Cardiac muscle cell (in vitro differentiated cells and primary cell): ENCODE results near the gene LENG8. TPM values are rescaled to one million over a fixed set of nuclear protein-coding genes. Genes with fewer than 3 reads are reported as not detected.

Experiments
- DNase-seq, 2 donors: peaks; one replicate each; pipeline versions ENCODE4 v3.0.0 to v3.0.0-alpha.2; 2010 to 2017; ENCODE audit warnings: low read depth in 1 of 2, low spot score in 1 of 2
- H3K27ac ChIP-seq: fragments of 200-600 bp; sonication (generic); 2 replicates; pipeline ENCODE4 v1.5.1; 2016
- H3K27me3 ChIP-seq: fragments of 200-600 bp; sonication (generic); 2 replicates; pipeline ENCODE4 v1.6.0; 2016; ENCODE audit warnings: control low read depth
- H3K36me3 ChIP-seq: fragments of 200-600 bp; sonication (generic); 2 replicates; pipeline ENCODE4 v1.5.1; 2016; ENCODE audit warnings: control low read depth
- H3K4me1 ChIP-seq: fragments of 200-600 bp; sonication (generic); 2 replicates; pipeline ENCODE4 v1.8.1; 2017; ENCODE audit warnings: low read depth, mild to moderate bottlenecking, mixed run types
- H3K4me3 ChIP-seq: fragments of 200-600 bp; sonication (generic); 2 replicates; pipeline ENCODE4 v1.5.1; 2016; ENCODE audit warnings: mild to moderate bottlenecking
- H3K9me3 ChIP-seq: fragments of 200-600 bp; sonication (generic); 2 replicates; pipeline ENCODE4 v1.5.1; 2017; ENCODE audit warnings: low read depth, mild to moderate bottlenecking, control low read depth
- polyA plus RNA-seq: library from polyadenylated mRNA; unstranded; fragments of >200 nt; fragmentation: Nextera tagmentation; extraction: Ambion mirVana; gene quantifications from 2 replicates; pipeline ENCODE4 v1.2.1, GENCODE V29; 2016
- total RNA-seq: library from RNA; depleted of rRNA; stranded (reverse); fragments of >200 nt; gene quantifications from 2 replicates; pipeline ENCODE4 v1.2.3, GENCODE V29; 2016
- TF ChIP-seq, protein P1 (sequence below): IDR thresholded peaks from 2 replicates; pipeline ENCODE4 v1.5.1; 2012; ENCODE audit warnings: low read depth, mild to moderate bottlenecking, low read length

The LENG8 gene
- total and polyA plus RNA-seq, 2 experiments from 2014 or later, result 78.4 to 171 TPM

DNA sequence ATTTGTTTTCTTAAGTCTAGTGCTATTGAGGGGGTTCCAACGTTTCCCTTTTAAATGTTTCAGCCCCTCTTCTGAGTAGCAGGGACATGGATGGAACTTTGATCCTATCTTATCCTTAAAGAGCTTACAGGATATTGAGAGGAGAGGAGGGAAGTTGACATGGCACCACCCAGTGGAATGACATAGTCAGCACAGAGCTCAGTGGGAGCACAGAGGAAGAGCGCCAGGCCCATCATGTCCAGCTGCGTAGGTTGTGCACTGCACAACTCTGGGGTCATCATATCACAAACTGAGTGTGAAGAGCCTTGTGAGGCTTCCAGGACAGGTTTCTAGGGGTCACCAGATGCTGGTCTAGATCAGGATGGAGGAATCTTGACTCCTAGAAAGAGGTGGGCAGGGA lies 28.7 kb downstream of the LENG8 start:
- TF ChIP-seq, protein P1, sequence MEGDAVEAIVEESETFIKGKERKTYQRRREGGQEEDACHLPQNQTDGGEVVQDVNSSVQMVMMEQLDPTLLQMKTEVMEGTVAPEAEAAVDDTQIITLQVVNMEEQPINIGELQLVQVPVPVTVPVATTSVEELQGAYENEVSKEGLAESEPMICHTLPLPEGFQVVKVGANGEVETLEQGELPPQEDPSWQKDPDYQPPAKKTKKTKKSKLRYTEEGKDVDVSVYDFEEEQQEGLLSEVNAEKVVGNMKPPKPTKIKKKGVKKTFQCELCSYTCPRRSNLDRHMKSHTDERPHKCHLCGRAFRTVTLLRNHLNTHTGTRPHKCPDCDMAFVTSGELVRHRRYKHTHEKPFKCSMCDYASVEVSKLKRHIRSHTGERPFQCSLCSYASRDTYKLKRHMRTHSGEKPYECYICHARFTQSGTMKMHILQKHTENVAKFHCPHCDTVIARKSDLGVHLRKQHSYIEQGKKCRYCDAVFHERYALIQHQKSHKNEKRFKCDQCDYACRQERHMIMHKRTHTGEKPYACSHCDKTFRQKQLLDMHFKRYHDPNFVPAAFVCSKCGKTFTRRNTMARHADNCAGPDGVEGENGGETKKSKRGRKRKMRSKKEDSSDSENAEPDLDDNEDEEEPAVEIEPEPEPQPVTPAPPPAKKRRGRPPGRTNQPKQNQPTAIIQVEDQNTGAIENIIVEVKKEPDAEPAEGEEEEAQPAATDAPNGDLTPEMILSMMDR, result no peak
- no peaks in the 10 kb centered on the region for H3K9me3 ChIP-seq
- no peak for DNase-seq

DNA sequence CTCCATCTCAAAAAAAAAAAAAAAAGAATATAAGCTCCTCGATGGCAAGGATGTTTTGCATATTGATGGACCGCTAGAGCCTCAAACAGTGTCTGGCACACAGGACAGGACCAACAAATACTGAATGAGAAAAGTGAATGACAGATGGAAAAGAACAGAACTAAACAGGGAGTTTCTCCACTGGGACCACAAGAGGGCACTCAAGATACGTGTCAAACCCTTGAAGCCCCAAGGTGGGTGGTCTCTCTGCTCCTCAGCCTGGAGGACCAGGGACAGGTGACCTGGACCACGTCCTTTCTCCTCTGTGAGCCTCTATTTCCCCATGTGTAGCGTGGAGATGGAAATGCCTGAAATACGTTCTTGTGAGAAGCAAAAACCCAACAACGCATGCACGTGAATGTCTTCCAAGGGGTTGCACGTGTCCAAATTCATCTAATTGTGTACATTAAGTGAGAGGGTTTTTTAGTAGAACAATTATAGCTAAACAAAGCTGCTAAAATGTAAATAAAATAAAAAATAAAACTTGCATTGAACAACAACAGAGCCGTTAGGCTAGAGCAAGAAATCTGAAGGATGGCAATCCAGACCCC lies 29.8 kb downstream of the LENG8 start:
- TF ChIP-seq, protein P1, result peak; percentile 65
- Histone ChIP-seq H3K36me3 (no peaks in the 10 kb centered on the region), H3K9me3 (no peaks in the 10 kb centered on the region), H3K4me1 (no peaks in the 10 kb centered on the region), H3K27ac (no peak overlapping the region), H3K27me3 (no peaks in the 10 kb centered on the region), H3K4me3 (no peak overlapping the region)
- DNase-seq, result peak; percentile 64 to 80

More for the DNA sequence above, 28.7 kb downstream of the LENG8 start:
- no peaks in the 10 kb centered on the region for H3K27me3 ChIP-seq
- no peaks in the 10 kb centered on the region for H3K36me3 ChIP-seq
- H3K4me1 ChIP-seq, result no peaks in the 10 kb centered on the region
- H3K27ac ChIP-seq, result no peak overlapping the region
- no peak overlapping the region for H3K4me3 ChIP-seq

GRCh38 chr19:54480051-54480450 lies 31.1 kb downstream of the LENG8 start:
- Histone ChIP-seq H3K36me3 (no peaks in the 10 kb centered on the region), H3K9me3 (no peaks in the 10 kb centered on the region), H3K27ac (no peak overlapping the region), H3K4me3 (no peak overlapping the region), H3K4me1 (no peaks in the 10 kb centered on the region), H3K27me3 (no peaks in the 10 kb centered on the region)
- DNase-seq, result no peak
- TF ChIP-seq, protein P1, result no peak

GRCh38 chr19:54481326-54481930 lies 32.4 kb downstream of the LENG8 start:
- H3K9me3 ChIP-seq, result no peaks in the 10 kb centered on the region
- peak; percentile 65 to 84 for DNase-seq
- no peaks in the 10 kb centered on the region for H3K36me3 ChIP-seq
- no peaks in the 10 kb centered on the region for H3K4me1 ChIP-seq
- TF ChIP-seq, protein P1, result peak; percentile 73
- no peaks in the 10 kb centered on the region for H3K27me3 ChIP-seq
- H3K27ac ChIP-seq, result no peak overlapping the region
- H3K4me3 ChIP-seq, result no peak overlapping the region

DNA sequence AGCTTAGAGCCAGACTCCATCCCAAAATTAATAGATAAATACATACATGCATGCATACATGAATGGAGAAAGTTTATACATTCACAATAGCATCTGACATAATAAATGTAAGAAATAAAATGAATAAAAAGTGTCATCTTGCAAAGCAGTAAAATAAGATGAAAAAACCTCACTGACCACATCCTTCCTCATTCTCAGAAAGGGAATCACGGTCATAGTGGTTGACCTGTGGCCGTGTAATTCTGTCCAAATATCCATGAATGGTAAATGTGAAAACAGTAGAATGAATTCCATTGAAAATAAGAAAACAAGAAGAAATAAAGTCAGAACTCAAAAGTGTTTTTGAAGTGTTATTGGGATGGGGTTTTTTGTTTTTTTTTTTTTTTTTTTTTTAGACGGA lies 33.9 kb downstream of the LENG8 start:
- no peaks in the 10 kb centered on the region for H3K36me3 ChIP-seq
- H3K4me1 ChIP-seq, result no peaks in the 10 kb centered on the region
- DNase-seq, result no peak
- TF ChIP-seq, protein P1, result no peak
- H3K27ac ChIP-seq, result no peak overlapping the region
- no peaks in the 10 kb centered on the region for H3K9me3 ChIP-seq
- H3K27me3 ChIP-seq, result no peaks in the 10 kb centered on the region
- H3K4me3 ChIP-seq, result no peak overlapping the region
